Loucy (cell line): ENCODE data around the gene CFAP410.

ENCODE experiments used
- H2AFZ ChIP-seq: fragments of 200-600 bp; sonication (generic); 2 replicates; pipeline ENCODE4 v1.6.0; 2016; ENCODE audit warnings: antibody characterized with exemption, mild to moderate bottlenecking, low read length, moderate library complexity
- H3F3A ChIP-seq: fragments of 200-600 bp; 2 replicates; pipeline ENCODE4 v1.6.0; 2016; ENCODE audit warnings: antibody characterized with exemption, low read depth, mild to moderate bottlenecking
- H3K27me3 ChIP-seq: fragments of 200-600 bp; sonication (generic); 2 replicates; pipeline ENCODE4 v1.6.1; 2014; ENCODE audit warnings: low read length, mild to moderate bottlenecking; ENCODE audit not compliant: insufficient read depth, poor library complexity, severe bottlenecking
- H3K36me3 ChIP-seq: fragments of 200-600 bp; sonication (generic); 2 replicates; pipeline ENCODE4 v1.6.1; 2016; ENCODE audit warnings: low read length; ENCODE audit not compliant: insufficient read depth
- H3K4me1 ChIP-seq: fragments of 200-600 bp; sonication (generic); 2 replicates; pipeline ENCODE4 v1.5.1; 2014; ENCODE audit warnings: low read length, mild to moderate bottlenecking; ENCODE audit not compliant: insufficient read depth, poor library complexity, severe bottlenecking
- H3K4me2 ChIP-seq: fragments of 200-600 bp; sonication (generic); 2 replicates; pipeline ENCODE4 v1.6.0; 2014; ENCODE audit warnings: antibody characterized with exemption, low read length, low read depth, mild to moderate bottlenecking; ENCODE audit not compliant: poor library complexity, severe bottlenecking
- H3K4me3 ChIP-seq: fragments of 200-600 bp; sonication (generic); 2 replicates; pipeline ENCODE4 v1.5.1; 2014; ENCODE audit warnings: low read length, mild to moderate bottlenecking, mixed read lengths; ENCODE audit not compliant: poor library complexity, severe bottlenecking
- H3K79me2 ChIP-seq: fragments of 200-600 bp; sonication (generic); 2 replicates; pipeline ENCODE4 v1.6.1; 2014; ENCODE audit warnings: low read length; ENCODE audit not compliant: insufficient read depth
- H3K9ac ChIP-seq: fragments of 200-600 bp; sonication (generic); 2 replicates; pipeline ENCODE4 v1.6.0; 2014; ENCODE audit warnings: mild to moderate bottlenecking, low read depth, low read length, moderate library complexity; ENCODE audit not compliant: poor library complexity, severe bottlenecking
- H3K9me2 ChIP-seq: fragments of 200-600 bp; sonication (generic); replicated peaks from 2 replicates; pipeline ENCODE4 v1.6.1; 2016; ENCODE audit warnings: low read depth, low read length, mixed read lengths
- H3K9me3 ChIP-seq: fragments of 200-600 bp; sonication (generic); 2 replicates; pipeline ENCODE4 v1.6.1; 2014; ENCODE audit warnings: mild to moderate bottlenecking, antibody characterized with exemption, low read length, low read depth; ENCODE audit not compliant: insufficient read depth
- H4K20me1 ChIP-seq: fragments of 200-600 bp; sonication (generic); 2 replicates; pipeline ENCODE4 v1.6.0; 2014; ENCODE audit warnings: antibody characterized with exemption, low read length, mild to moderate bottlenecking; ENCODE audit not compliant: insufficient read depth, poor library complexity, severe bottlenecking
- EZH2phosphoT487 ChIP-seq: fragments of 200-600 bp; IDR thresholded peaks from 2 replicates; pipeline ENCODE4 v1.6.1; 2018; ENCODE audit warnings: antibody characterized with exemption, mild to moderate bottlenecking, moderate library complexity, borderline replicate concordance
- TF ChIP-seq, protein P1 (sequence below): fragments of 200-600 bp; sonication (generic); conservative IDR thresholded peaks from 2 replicates; pipeline ENCODE4 v1.5.1; 2014; ENCODE audit warnings: mild to moderate bottlenecking, antibody characterized with exemption, low read length

Gene CFAP410

DNA sequence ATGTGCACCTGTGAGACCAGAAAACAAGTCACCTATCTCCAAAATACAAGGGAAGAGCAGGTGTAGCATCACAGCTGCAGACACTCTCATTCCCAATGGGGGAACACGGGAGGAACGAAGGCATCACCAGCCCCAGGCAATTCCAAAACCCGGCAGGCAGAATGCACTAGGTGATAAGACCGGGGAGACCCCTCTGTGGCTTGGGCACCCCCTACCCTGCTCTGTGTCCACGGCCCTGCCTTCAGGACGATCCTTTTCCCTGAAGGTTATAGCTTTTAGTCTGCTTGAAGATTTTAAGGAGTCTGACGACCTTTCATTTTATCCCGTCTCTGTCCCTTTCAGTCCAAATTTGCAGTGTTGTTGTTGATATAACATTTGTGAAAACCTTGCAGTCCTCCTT, 33.4 kb upstream of the CFAP410 start:
- Histone ChIP-seq H3K9ac (no peak overlapping the region), H4K20me1 (no peaks in the 10 kb centered on the region), H3F3A (no peaks in the 10 kb centered on the region), H3K4me3 (no peak overlapping the region), H3K9me3 (peaks cover 14% of the 10 kb centered on the region; the same call in 1 of the 2 replicates), H3K9me2 (no peaks in the 10 kb centered on the region), H3K4me2 (no peak overlapping the region), H3K27me3 (no peaks in the 10 kb centered on the region), H3K79me2 (no peaks in the 10 kb centered on the region), H3K4me1 (no peaks in the 10 kb centered on the region), H2AFZ (no peak overlapping the region), H3K36me3 (no peaks in the 10 kb centered on the region)
- TF ChIP-seq, protein P1, sequence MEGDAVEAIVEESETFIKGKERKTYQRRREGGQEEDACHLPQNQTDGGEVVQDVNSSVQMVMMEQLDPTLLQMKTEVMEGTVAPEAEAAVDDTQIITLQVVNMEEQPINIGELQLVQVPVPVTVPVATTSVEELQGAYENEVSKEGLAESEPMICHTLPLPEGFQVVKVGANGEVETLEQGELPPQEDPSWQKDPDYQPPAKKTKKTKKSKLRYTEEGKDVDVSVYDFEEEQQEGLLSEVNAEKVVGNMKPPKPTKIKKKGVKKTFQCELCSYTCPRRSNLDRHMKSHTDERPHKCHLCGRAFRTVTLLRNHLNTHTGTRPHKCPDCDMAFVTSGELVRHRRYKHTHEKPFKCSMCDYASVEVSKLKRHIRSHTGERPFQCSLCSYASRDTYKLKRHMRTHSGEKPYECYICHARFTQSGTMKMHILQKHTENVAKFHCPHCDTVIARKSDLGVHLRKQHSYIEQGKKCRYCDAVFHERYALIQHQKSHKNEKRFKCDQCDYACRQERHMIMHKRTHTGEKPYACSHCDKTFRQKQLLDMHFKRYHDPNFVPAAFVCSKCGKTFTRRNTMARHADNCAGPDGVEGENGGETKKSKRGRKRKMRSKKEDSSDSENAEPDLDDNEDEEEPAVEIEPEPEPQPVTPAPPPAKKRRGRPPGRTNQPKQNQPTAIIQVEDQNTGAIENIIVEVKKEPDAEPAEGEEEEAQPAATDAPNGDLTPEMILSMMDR, result no peak
- TF ChIP-seq EZH2phosphoT487, result no peak

DNA sequence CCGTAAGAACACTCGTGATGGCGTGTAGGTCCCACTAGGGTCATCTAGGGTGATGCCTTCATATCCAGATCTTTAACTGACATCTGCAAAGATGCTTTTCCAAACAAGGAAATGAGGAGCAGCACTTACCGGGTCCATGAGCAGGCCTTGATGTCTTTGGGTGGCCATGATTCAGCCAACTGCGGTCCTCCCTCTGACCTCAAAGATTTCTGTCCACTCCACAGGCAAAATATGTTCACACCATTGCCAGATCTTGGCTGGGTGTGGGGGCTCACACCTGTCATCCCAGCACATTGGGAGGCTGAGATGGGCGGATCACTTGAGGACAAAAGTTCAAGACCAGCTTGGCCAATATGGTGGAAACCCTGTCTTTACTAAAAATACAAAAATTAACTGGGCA, 32.4 kb upstream of the CFAP410 start:
- H3K4me2 ChIP-seq, result no peak overlapping the region
- H3K9ac ChIP-seq, result no peak overlapping the region
- H3K27me3 ChIP-seq, result no peaks in the 10 kb centered on the region
- no peak overlapping the region for H3K4me3 ChIP-seq
- no peaks in the 10 kb centered on the region for H3K79me2 ChIP-seq
- TF ChIP-seq EZH2phosphoT487, result no peak
- TF ChIP-seq, protein P1, result no peak
- no peaks in the 10 kb centered on the region for H3F3A ChIP-seq
- H2AFZ ChIP-seq, result no peak overlapping the region
- no peaks in the 10 kb centered on the region for H3K9me2 ChIP-seq
- no peaks in the 10 kb centered on the region for H3K4me1 ChIP-seq
- no peaks in the 10 kb centered on the region for H3K36me3 ChIP-seq
- H3K9me3 ChIP-seq, result peaks cover 9% of the 10 kb centered on the region; the same call in 1 of the 2 replicates
- no peaks in the 10 kb centered on the region for H4K20me1 ChIP-seq

DNA sequence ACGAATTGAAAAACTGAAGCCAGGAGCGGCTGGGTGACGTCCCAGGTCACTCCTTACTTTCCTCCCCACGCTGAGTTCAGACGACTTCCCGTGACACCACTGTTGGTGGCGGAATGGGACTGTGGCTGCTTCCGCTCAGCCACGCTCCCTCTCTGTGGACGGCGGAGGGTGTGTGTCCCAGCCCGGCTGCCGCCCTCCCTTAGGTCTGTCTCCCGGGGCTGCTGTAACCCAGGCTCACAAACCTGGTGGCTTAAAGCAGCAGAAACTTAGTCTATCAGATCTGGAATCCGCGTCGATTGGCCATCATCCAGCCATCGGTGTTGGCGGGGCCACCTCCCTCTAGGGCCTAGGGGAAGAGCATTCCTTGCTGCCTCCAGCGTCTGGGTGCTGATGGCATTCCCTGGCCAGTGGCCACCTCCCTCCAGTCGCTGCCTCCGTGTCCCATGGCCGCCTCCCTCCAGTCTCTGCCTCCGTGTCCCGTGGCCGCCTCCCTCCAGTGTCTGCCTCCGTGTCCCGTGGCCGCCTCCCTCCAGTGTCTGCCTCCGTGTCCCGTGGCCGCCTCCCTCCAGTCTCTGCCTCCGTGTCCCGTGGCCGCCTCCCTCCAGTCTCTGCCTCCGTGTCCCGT, 31.7 kb upstream of the CFAP410 start:
- Histone ChIP-seq H3K4me3 (no peak overlapping the region), H3K4me2 (no peak overlapping the region), H3K36me3 (no peaks in the 10 kb centered on the region), H3K27me3 (no peaks in the 10 kb centered on the region), H2AFZ (no peak overlapping the region), H3F3A (no peaks in the 10 kb centered on the region), H3K4me1 (no peaks in the 10 kb centered on the region), H3K79me2 (no peaks in the 10 kb centered on the region), H3K9me2 (no peaks in the 10 kb centered on the region), H3K9me3 (peaks cover 6% of the 10 kb centered on the region; the same call in 1 of the 2 replicates), H3K9ac (no peak overlapping the region), H4K20me1 (no peaks in the 10 kb centered on the region)
- TF ChIP-seq, protein P1, result no peak
